HUES64 (cell line): ENCODE measurements around the gene SSBP3.
A peak's percentile ranks its signal among the peaks of the same experiment; 100 is the strongest.

Experiments
- H3K27ac ChIP-seq: 2 replicates; pipeline ENCODE4 v1.7.0; 2013; ENCODE audit warnings: low read depth, low read length, inconsistent platforms
- H3K27me3 ChIP-seq: 2 replicates; pipeline ENCODE4 v1.6.1; 2013; ENCODE audit warnings: mild to moderate bottlenecking, low read length; ENCODE audit not compliant: insufficient read depth
- H3K36me3 ChIP-seq: 2 replicates; pipeline ENCODE4 v1.6.1; 2013; ENCODE audit warnings: mild to moderate bottlenecking, low read length; ENCODE audit not compliant: insufficient read depth
- H3K4me1 ChIP-seq: 2 replicates; pipeline ENCODE4 v1.6.1; 2013; ENCODE audit warnings: mild to moderate bottlenecking, low read length, moderate library complexity; ENCODE audit not compliant: insufficient read depth
- H3K4me3 ChIP-seq: 2 replicates; pipeline ENCODE4 v1.5.1; 2013; ENCODE audit warnings: mild to moderate bottlenecking, low read length, moderate library complexity
- H3K9ac ChIP-seq: 2 replicates; pipeline ENCODE4 v1.6.1; 2013; ENCODE audit warnings: mild to moderate bottlenecking, low read depth, low read length
- H3K9me3 ChIP-seq: 2 replicates; pipeline ENCODE4 v1.6.1; 2013; ENCODE audit warnings: low read depth, low read length; ENCODE audit not compliant: insufficient read depth
- WGBS: fragments of 150-250, 120-280 bp; methylation state at CpG from one replicate; pipeline ENCODE4 v1.1.7; 2013; ENCODE audit warnings: missing lambda C conversion rate; 5-methylcytosine and 5-hydroxymethylcytosine counted together

SSBP3 gene

DNA sequence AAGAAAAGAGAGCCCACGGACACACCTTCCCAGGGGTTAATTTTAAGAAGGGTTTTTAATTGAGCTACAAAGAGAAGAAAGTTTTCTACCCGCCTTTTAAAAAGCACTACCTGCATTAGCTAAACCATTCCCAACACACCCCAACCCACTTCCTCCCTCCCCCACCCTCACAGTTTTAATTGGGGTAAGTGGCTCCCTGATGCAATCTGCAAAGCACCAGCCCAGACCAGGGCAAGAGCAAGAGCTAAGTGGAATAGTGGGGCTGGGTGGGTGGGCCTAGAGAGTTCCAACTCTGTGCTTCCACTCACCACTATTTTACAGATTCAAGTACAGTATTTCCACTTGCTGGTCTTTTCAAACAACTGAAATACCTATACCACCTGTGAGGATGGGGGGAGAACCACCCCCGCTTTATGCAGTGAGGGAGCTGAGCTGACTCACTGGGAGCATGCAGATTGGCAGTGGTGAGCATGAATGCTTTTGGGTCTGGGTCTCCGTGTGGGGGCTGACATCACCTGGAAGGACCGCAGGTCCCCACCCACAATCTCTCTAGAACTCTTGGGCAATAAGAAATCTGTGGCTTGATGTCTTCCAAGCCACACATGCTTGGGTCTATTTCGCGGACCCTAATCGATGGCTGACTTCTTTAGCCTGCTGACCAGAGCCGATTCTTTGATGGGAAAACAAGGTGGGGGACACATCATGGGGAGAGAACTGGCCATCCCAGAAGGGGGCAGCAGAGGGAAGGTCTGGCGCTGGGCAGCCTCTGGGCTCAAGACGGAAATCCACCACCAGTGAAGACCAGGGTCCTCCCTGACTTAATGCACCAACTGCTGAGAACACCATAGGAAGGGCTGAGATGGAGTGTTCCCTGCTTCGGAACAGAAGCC is 95.5 kb downstream of the SSBP3 start:
- 26% methylated on average over 11 of the region's 12 CpGs for WGBS
- Histone ChIP-seq H3K4me3 (peak overlapping the region; percentile 31; the same call in 1 of the 2 replicates), H3K27ac (peak overlapping the region; percentile 92), H3K36me3 (no peaks in the 10 kb centered on the region), H3K9me3 (no peaks in the 10 kb centered on the region), H3K9ac (peak overlapping the region; percentile 66), H3K27me3 (no peaks in the 10 kb centered on the region), H3K4me1 (peaks cover 73% of the 10 kb centered on the region)

- Histone ChIP-seq H3K36me3 (no peaks in the 10 kb centered on the region), H3K27ac (peak overlapping the region; percentile 92), H3K4me3 (peak overlapping the region; percentile 31), H3K4me1 (peaks cover 69% of the 10 kb centered on the region), H3K27me3 (no peaks in the 10 kb centered on the region), H3K9ac (peak overlapping the region; percentile 66), H3K9me3 (no peaks in the 10 kb centered on the region)
- WGBS: 23% methylated on average over 19 of the region's 19 CpGs
Observed at GRCh38 chr1:54309631-54310366, 96.4 kb downstream of the SSBP3 start.

DNA sequence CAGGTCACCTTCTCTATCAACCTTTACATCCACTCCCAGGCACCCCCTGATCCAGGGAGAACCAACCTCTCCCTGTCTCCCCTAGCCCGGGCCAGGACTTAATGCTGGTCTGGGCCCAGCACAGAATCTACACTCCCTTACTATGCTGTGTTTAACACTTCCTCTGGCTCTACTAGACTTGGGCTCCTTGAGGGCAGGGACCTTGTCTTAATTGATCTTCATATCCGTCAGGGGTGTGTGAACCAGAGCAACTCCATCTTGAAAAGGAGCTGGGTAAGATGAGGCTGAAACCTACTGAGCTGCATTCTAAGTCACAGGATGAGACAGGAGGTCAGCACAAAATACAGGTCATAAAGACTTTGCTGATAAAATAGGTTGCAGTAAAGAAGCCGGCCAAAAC is 98.9 kb downstream of the SSBP3 start:
- Histone ChIP-seq H3K27ac (no peak overlapping the region), H3K4me3 (no peak overlapping the region), H3K27me3 (no peaks in the 10 kb centered on the region), H3K9ac (no peak overlapping the region), H3K4me1 (peaks cover 61% of the 10 kb centered on the region), H3K36me3 (no peaks in the 10 kb centered on the region), H3K9me3 (no peaks in the 10 kb centered on the region)
- WGBS: 93% methylated on average over 3 of the region's 3 CpGs

DNA sequence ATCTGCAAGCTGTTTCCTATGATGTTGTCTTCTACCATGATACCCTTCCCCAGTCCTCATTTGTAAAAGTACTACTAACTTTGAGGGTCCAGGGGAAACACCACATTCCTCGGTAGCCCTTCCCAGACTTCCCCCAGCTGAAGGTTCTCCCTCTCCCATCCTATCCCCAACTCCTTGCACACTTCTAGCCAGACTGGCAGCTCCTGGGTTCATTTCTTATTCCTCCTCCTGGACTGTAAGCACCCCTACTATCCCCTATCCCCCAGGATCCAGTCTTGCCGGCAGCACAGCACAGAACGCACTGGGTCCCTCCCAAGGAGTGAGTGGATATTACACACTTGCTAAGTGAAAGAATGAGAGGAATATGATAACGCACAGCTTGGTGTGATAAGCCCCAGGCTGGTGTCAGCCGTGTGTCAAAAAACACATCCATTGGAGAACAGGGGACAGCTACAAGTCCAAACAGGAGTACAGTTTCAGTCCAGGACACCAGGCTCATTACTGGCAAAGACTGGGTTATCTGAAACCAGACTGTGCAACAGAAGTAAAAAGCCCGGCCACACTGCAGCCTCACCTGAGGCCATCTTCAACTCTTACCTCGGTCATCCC is 100.2 kb downstream of the SSBP3 start:
- H3K4me1 ChIP-seq: peaks cover 58% of the 10 kb centered on the region
- WGBS: 93% methylated on average over 7 of the region's 7 CpGs
- no peak overlapping the region for H3K9ac ChIP-seq

GRCh38 chr1:54304518-54304917 is 101.7 kb downstream of the SSBP3 start:
- Histone ChIP-seq H3K36me3 (no peaks in the 10 kb centered on the region), H3K9ac (no peak overlapping the region), H3K4me3 (no peak overlapping the region), H3K27ac (no peak overlapping the region), H3K4me1 (peaks cover 45% of the 10 kb centered on the region), H3K9me3 (no peaks in the 10 kb centered on the region), H3K27me3 (no peaks in the 10 kb centered on the region)
- 89% methylated on average over 2 of the region's 2 CpGs for WGBS

More for the DNA sequence above, 100.2 kb downstream of the SSBP3 start:
- H3K4me3 ChIP-seq: no peak overlapping the region
- H3K9me3 ChIP-seq: no peaks in the 10 kb centered on the region
- H3K27me3 ChIP-seq: no peaks in the 10 kb centered on the region
- no peak overlapping the region for H3K27ac ChIP-seq
- H3K36me3 ChIP-seq: no peaks in the 10 kb centered on the region

DNA sequence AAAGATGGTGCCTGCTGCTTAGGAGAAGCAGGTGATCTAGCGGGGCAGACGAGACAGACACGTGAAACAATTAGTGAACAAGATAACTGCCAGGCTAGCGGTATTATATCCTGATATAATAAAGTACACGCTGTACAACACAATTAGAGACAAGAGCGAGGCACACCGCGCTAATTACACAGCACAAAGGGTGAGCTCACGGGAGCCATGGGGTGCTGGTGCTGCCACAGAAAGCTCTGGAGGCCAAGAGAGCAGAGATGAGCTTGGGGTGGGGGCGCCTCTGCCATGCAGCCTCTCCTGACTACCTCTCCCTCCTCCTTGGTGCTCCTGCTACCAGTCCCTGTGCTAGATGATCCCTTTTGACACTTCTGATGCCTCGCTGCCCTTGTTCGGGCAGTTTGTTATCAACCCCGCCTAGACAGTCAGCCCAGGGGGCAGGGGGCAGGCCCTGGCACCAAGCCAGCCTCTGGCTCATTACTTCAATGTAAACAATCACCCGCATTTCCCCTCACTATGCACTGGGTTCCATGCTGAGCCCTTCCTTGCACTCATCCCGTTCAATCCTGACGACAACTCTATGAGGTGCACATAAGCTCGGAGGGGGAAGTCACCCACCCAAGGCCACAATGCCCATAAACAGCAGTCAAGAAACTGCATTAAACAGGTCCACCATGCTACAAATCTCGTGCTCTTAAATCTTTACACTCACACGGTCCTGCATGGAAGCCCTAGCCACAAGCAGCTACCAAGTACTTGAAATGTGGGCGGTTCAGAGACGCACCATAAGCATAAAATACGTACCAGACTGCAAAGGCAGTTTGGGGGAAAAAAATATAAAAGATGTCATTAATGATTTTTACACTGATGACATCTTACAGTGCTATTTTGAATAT is 103.0 kb downstream of the SSBP3 start:
- H3K4me1 ChIP-seq: peaks cover 46% of the 10 kb centered on the region
- no peaks in the 10 kb centered on the region for H3K27me3 ChIP-seq
- WGBS: 88% methylated on average over 22 of the region's 22 CpGs
- 0 out of 2 replicates have a peak overlapping the region, but pooled peaks have one; percentile 24 for H3K9ac ChIP-seq
- no peaks in the 10 kb centered on the region for H3K9me3 ChIP-seq
- no peak overlapping the region for H3K27ac ChIP-seq
- no peaks in the 10 kb centered on the region for H3K36me3 ChIP-seq
- no peak overlapping the region for H3K4me3 ChIP-seq

- no peak overlapping the region for H3K27ac ChIP-seq
- H3K4me1 ChIP-seq: peaks cover 45% of the 10 kb centered on the region
- 93% methylated on average over 5 of the region's 5 CpGs for WGBS
- no peaks in the 10 kb centered on the region for H3K9me3 ChIP-seq
- no peak overlapping the region for H3K9ac ChIP-seq
- H3K36me3 ChIP-seq: no peaks in the 10 kb centered on the region
- no peak overlapping the region for H3K4me3 ChIP-seq
- no peaks in the 10 kb centered on the region for H3K27me3 ChIP-seq
Observed at GRCh38 chr1:54302549-54302948, 103.6 kb downstream of the SSBP3 start.

DNA sequence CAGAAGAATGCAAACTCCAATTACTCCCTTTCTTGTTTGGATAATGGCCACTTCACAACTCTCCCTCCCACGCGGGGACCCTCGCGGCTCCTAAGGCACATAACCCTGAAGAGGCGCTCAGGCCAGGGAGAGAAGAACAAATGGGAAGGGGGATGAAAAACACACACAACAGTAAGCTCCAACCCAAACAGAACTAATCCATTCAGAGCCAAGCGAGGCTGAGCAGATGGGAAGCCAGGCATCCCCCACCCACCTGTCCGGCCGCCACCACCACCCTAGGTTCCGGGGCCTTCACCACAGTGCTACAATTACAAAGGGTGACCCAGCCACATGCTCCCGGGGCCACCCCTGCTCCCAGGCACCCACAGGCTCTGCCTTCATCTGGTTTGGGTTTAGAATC is 104.7 kb downstream of the SSBP3 start:
- no peak overlapping the region for H3K4me3 ChIP-seq
- no peaks in the 10 kb centered on the region for H3K9me3 ChIP-seq
- H3K36me3 ChIP-seq: no peaks in the 10 kb centered on the region
- peaks cover 44% of the 10 kb centered on the region for H3K4me1 ChIP-seq
- no peaks in the 10 kb centered on the region for H3K27me3 ChIP-seq
- H3K27ac ChIP-seq: no peak overlapping the region
- H3K9ac ChIP-seq: no peak overlapping the region
- WGBS: 88% methylated on average over 10 of the region's 10 CpGs

- 95% methylated on average over 7 of the region's 7 CpGs for WGBS
- Histone ChIP-seq H3K9me3 (no peaks in the 10 kb centered on the region), H3K9ac (no peak overlapping the region), H3K27me3 (no peaks in the 10 kb centered on the region), H3K27ac (no peak overlapping the region), H3K36me3 (no peaks in the 10 kb centered on the region), H3K4me3 (no peak overlapping the region), H3K4me1 (peaks cover 45% of the 10 kb centered on the region)
Observed at GRCh38 chr1:54300401-54300800, 105.8 kb downstream of the SSBP3 start.

GRCh38 chr1:54299037-54299436 is 107.2 kb downstream of the SSBP3 start:
- WGBS: 89% methylated on average over 7 of the region's 7 CpGs
- Histone ChIP-seq H3K4me3 (no peak overlapping the region), H3K9ac (no peak overlapping the region), H3K9me3 (no peaks in the 10 kb centered on the region), H3K27me3 (no peaks in the 10 kb centered on the region), H3K4me1 (peaks cover 48% of the 10 kb centered on the region), H3K36me3 (no peaks in the 10 kb centered on the region), H3K27ac (no peak overlapping the region)
